HL-60 (cell line): Measurements from ENCODE around the gene ANKS1A.

Experiments used
- GABPA ChIP-seq: IDR thresholded peaks from 2 replicates; pipeline ENCODE4 v1.6.1; 2012; ENCODE audit warnings: low read depth
- POLR2AphosphoS5 ChIP-seq: IDR thresholded peaks from 2 replicates; pipeline ENCODE4 v1.6.1; 2012; ENCODE audit warnings: low read depth
- SPI1 ChIP-seq: IDR thresholded peaks from 2 replicates; pipeline ENCODE4 v1.6.1; 2012; ENCODE audit warnings: low read depth, mild to moderate bottlenecking, borderline replicate concordance
- TF ChIP-seq, protein P1 (sequence below): IDR thresholded peaks from one replicate; pipeline ENCODE4 v1.5.1; 2011; ENCODE audit warnings: low read length, control low read depth, inconsistent platforms; ENCODE audit not compliant: insufficient read depth

DNA sequence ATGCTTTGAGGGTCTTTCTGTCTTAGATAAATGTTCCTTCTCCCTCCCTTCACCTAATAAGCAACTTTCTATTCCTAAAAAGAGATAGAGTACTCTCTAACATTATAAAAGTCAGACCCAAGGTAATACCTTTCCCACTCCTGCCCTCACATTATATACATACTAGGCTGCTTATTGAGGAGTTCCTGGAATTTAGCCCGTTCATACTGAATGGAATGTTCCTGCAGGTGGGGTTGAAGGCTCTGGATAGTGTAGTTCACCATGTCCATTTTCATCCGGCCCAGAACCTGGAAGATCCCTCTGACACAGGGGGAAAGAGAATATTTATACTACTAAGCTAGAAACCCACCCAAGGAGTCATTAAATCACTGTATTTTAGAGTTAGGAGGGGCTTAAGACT, 231.7 kb downstream of the ANKS1A start:
- TF ChIP-seq, protein P1, sequence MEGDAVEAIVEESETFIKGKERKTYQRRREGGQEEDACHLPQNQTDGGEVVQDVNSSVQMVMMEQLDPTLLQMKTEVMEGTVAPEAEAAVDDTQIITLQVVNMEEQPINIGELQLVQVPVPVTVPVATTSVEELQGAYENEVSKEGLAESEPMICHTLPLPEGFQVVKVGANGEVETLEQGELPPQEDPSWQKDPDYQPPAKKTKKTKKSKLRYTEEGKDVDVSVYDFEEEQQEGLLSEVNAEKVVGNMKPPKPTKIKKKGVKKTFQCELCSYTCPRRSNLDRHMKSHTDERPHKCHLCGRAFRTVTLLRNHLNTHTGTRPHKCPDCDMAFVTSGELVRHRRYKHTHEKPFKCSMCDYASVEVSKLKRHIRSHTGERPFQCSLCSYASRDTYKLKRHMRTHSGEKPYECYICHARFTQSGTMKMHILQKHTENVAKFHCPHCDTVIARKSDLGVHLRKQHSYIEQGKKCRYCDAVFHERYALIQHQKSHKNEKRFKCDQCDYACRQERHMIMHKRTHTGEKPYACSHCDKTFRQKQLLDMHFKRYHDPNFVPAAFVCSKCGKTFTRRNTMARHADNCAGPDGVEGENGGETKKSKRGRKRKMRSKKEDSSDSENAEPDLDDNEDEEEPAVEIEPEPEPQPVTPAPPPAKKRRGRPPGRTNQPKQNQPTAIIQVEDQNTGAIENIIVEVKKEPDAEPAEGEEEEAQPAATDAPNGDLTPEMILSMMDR, result no peak
- TF ChIP-seq GABPA, result no peak
- TF ChIP-seq POLR2AphosphoS5, result no peak
- TF ChIP-seq SPI1, result no peak
